ENCODE data around the gene CPLX4. TPM values are rescaled to one million over a fixed set of nuclear protein-coding genes. Genes with fewer than 3 reads are reported as not detected.
"Not testable (repeated sequence)": the region's sequence is repeated elsewhere in the genome, so short reads cannot be mapped to it uniquely, and the experiment has no call there.

CPLX4 gene
- total RNA-seq, 2 donors from 2014 or later = not detected

- no peaks in the 10 kb centered on the region for H3K36me3 Mint-ChIP-seq (ENCODE audit: insufficient read depth in 2 of 2)
- H3K4me1 Mint-ChIP-seq (ENCODE audit: low read depth) = peaks cover 51% of the 10 kb centered on the region
- H3K9me3 Mint-ChIP-seq = no peaks in the 10 kb centered on the region
- no peak overlapping the region for H3K27ac Mint-ChIP-seq
- peaks cover 82% of the 10 kb centered on the region for H3K27me3 Mint-ChIP-seq (ENCODE audit: low read depth)
- DNase-seq (no peak), ATAC-seq (replicated peaks in 1 of 2) (no peak)
- H3K4me3 Mint-ChIP-seq = peak overlapping the region; percentile 76 to 82
These were observed 52.0 kb downstream of the CPLX4 start for GRCh38 chr18:59266459-59266858.

- Mint-ChIP-seq H3K4me1 (ENCODE audit: low read depth) (peaks cover 51% of the 10 kb centered on the region), H3K27me3 (ENCODE audit: low read depth) (peaks cover 80% of the 10 kb centered on the region), H3K4me3 (peak overlapping the region; percentile 76 to 82)
These were observed 52.5 kb downstream of the CPLX4 start for GRCh38 chr18:59265974-59266369.

GRCh38 chr18:59265246-59265973 is 53.0 kb downstream of the CPLX4 start:
- peak; percentile 62 to 77 for ATAC-seq (replicated peaks in 1 of 2)
- H3K9me3 Mint-ChIP-seq = no peaks in the 10 kb centered on the region
- H3K4me3 Mint-ChIP-seq = peak overlapping the region; percentile 76 to 82
- peaks cover 80% of the 10 kb centered on the region for H3K27me3 Mint-ChIP-seq (ENCODE audit: low read depth)
- peak; percentile 58 to 62 for DNase-seq
- H3K36me3 Mint-ChIP-seq (ENCODE audit: insufficient read depth in 2 of 2) = no peaks in the 10 kb centered on the region
- H3K27ac Mint-ChIP-seq = no peak overlapping the region
- peaks cover 51% of the 10 kb centered on the region for H3K4me1 Mint-ChIP-seq (ENCODE audit: low read depth)

More at GRCh38 chr18:59265974-59266369, 52.5 kb downstream of the CPLX4 start:
- Mint-ChIP-seq H3K9me3 (no peaks in the 10 kb centered on the region), H3K36me3 (ENCODE audit: insufficient read depth in 2 of 2) (no peaks in the 10 kb centered on the region), H3K27ac (no peak overlapping the region)
- ATAC-seq (replicated peaks in 1 of 2) (no peak), DNase-seq (no peak)

GRCh38 chr18:59264651-59265245 is 53.7 kb downstream of the CPLX4 start:
- Mint-ChIP-seq H3K27ac (no peak overlapping the region), H3K4me3 (peak overlapping the region; percentile 76 to 82), H3K27me3 (ENCODE audit: low read depth) (peaks cover 79% of the 10 kb centered on the region), H3K36me3 (ENCODE audit: insufficient read depth in 2 of 2) (no peaks in the 10 kb centered on the region), H3K4me1 (ENCODE audit: low read depth) (peaks cover 49% of the 10 kb centered on the region), H3K9me3 (no peaks in the 10 kb centered on the region)
- DNase-seq (no peak), ATAC-seq (replicated peaks in 1 of 2) (no peak)

- Mint-ChIP-seq H3K4me3 (no peak overlapping the region), H3K36me3 (ENCODE audit: insufficient read depth in 2 of 2) (no peaks in the 10 kb centered on the region), H3K9me3 (no peaks in the 10 kb centered on the region), H3K27me3 (ENCODE audit: low read depth) (peaks cover 79% of the 10 kb centered on the region), H3K4me1 (ENCODE audit: low read depth) (peaks cover 44% of the 10 kb centered on the region), H3K27ac (no peak overlapping the region)
- DNase-seq (no peak), ATAC-seq (replicated peaks in 1 of 2) (no peak)
These were observed 54.3 kb downstream of the CPLX4 start for GRCh38 chr18:59264121-59264571.

- H3K4me3 Mint-ChIP-seq = peak overlapping the region in 1 of 2 donors; percentile 24
These were observed 54.8 kb downstream of the CPLX4 start for GRCh38 chr18:59263661-59264060.

GRCh38 chr18:59262243-59262642 is 56.2 kb downstream of the CPLX4 start:
- not testable (repeated sequence) for DNase-seq

More at GRCh38 chr18:59263661-59264060, 54.8 kb downstream of the CPLX4 start:
- Mint-ChIP-seq H3K9me3 (no peaks in the 10 kb centered on the region), H3K36me3 (ENCODE audit: insufficient read depth in 2 of 2) (no peaks in the 10 kb centered on the region), H3K4me1 (ENCODE audit: low read depth) (peaks cover 41% of the 10 kb centered on the region), H3K27ac (no peak overlapping the region), H3K27me3 (ENCODE audit: low read depth) (peaks cover 83% of the 10 kb centered on the region)
- no peak for DNase-seq
- no peak for ATAC-seq (replicated peaks in 1 of 2)

GRCh38 chr18:59261842-59262241 is 56.6 kb downstream of the CPLX4 start:
- not testable (repeated sequence) for H3K27ac Mint-ChIP-seq; H3K36me3 Mint-ChIP-seq (ENCODE audit: insufficient read depth in 2 of 2); ATAC-seq (replicated peaks in 1 of 2); H3K4me3 Mint-ChIP-seq; H3K9me3 Mint-ChIP-seq; DNase-seq
- Mint-ChIP-seq H3K27me3 (ENCODE audit: low read depth) (peaks cover 78% of the 10 kb centered on the region), H3K4me1 (ENCODE audit: low read depth) (peaks cover 23% of the 10 kb centered on the region)

More at GRCh38 chr18:59262243-59262642, 56.2 kb downstream of the CPLX4 start:
- peaks cover 82% of the 10 kb centered on the region for H3K27me3 Mint-ChIP-seq (ENCODE audit: low read depth)
- H3K9me3 Mint-ChIP-seq; H3K27ac Mint-ChIP-seq; H3K36me3 Mint-ChIP-seq (ENCODE audit: insufficient read depth in 2 of 2); ATAC-seq (replicated peaks in 1 of 2); H3K4me3 Mint-ChIP-seq: not testable (repeated sequence)
- peaks cover 27% of the 10 kb centered on the region for H3K4me1 Mint-ChIP-seq (ENCODE audit: low read depth)

- peaks cover 60% of the 10 kb centered on the region for H3K27me3 Mint-ChIP-seq (ENCODE audit: low read depth)
- DNase-seq; H3K4me1 Mint-ChIP-seq (ENCODE audit: low read depth); H3K9me3 Mint-ChIP-seq; H3K27ac Mint-ChIP-seq; H3K36me3 Mint-ChIP-seq (ENCODE audit: insufficient read depth in 2 of 2); ATAC-seq (replicated peaks in 1 of 2); H3K4me3 Mint-ChIP-seq: not testable (repeated sequence)
These were observed 63.0 kb downstream of the CPLX4 start for GRCh38 chr18:59255491-59255890.

GRCh38 chr18:59249199-59249774 is 69.2 kb downstream of the CPLX4 start:
- Mint-ChIP-seq H3K27ac (no peak overlapping the region), H3K4me1 (ENCODE audit: low read depth) (no peaks in the 10 kb centered on the region), H3K36me3 (ENCODE audit: insufficient read depth in 2 of 2) (no peaks in the 10 kb centered on the region), H3K4me3 (no peak overlapping the region), H3K9me3 (no peaks in the 10 kb centered on the region), H3K27me3 (ENCODE audit: low read depth) (peaks cover 70% of the 10 kb centered on the region)
- ATAC-seq (replicated peaks in 1 of 2) (peak; percentile 44 to 57), DNase-seq (peak; percentile 33 to 49)

- H3K27ac Mint-ChIP-seq = no peak overlapping the region
- H3K36me3 Mint-ChIP-seq (ENCODE audit: insufficient read depth in 2 of 2) = no peaks in the 10 kb centered on the region
- ATAC-seq (replicated peaks in 1 of 2) = no peak
- no peaks in the 10 kb centered on the region for H3K9me3 Mint-ChIP-seq
- H3K27me3 Mint-ChIP-seq (ENCODE audit: low read depth) = peaks cover 52% of the 10 kb centered on the region
- no peaks in the 10 kb centered on the region for H3K4me1 Mint-ChIP-seq (ENCODE audit: low read depth)
- H3K4me3 Mint-ChIP-seq = no peak overlapping the region
- DNase-seq = no peak
These were observed 71.7 kb downstream of the CPLX4 start for GRCh38 chr18:59246796-59247195.

All from activated T-cell treated with anti-CD3 and anti-CD28 coated beads, Interleukin-2, amount 50 U/mL, for 72 hours (primary cell).